Posterior cingulate gyrus (tissue), 11 donors: ENCODE data around the gene NXT1.

Experiments used
- DNase-seq, 10 donors: peaks; one replicate each; pipeline versions ENCODE4 v3.0.0 to v3.0.0-alpha.2; 2020 to 2021; ENCODE audit warnings: mixed read lengths in 3 of 10
- intact Hi-C: fragments of 100-400 bp; cut with DNase I; formaldehyde crosslinking; loops from one replicate; pipeline ENCODE4 v1.15.1; 2023

Gene NXT1

DNA sequence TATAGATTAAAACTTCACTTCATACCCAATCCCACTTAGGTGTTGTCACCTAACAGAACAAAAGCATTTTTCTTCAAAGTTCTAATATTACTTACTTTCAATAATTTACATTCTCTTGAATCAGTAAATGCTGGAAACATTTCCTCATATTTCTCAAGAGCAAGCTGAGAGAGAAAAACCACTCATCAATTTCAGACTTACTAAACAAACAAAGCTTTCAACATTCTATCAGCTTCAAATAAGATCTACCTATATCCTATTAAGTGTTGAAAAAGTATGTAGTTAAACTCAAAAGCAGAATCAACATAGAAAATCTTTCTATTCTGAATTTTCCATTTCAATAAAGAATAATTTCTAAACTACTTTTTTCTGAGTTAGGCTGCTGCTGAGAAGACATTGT is 29.2 kb downstream of the NXT1 start:
- intact Hi-C loops: no loop called here
- DNase-seq: no peak

GRCh38 chr20:23381876-23382275 is 31.3 kb downstream of the NXT1 start:
- intact Hi-C loops: no loop called here
- DNase-seq: no peak

DNA sequence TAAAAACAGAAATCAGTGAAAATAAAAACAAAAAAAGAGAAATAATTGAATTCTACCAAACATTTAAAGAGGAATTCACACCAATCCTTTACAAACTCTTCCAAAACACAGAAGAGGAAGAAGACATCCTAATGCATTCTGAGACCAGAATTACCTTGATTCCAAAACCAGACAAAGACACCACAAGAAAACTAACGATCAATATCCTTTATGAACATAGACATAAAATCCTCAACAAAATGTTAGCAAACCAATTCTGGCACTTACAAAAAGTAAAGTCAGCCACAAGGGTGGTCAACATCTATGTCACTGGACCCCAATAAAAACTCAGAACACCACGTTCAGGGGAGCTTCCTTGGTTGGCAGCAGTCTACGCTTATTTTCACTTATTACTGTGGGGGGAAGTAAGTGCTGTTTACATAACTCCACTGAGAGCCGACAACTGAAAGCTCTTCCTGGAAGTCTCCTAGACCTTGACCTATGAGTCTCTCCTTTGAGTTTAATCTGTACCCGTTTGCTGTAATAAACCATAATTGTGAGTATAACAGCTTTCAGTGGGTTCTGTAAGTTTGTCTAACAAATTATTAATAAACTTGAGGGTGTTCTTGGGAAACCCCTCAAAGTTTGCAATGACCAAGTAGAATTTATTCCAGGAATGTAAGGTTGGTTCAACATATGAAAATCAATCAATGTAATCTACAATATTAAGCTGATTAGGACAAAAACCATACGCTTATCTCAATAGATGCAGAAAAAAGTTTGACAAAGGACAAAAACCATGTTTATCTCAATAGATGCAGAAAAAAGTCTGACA is 35.9 kb downstream of the NXT1 start:
- no peak for DNase-seq
- intact Hi-C loops: no loop called here

- DNase-seq: no peak
- intact Hi-C loops: no loop called here
These were observed 36.5 kb downstream of the NXT1 start for GRCh38 chr20:23387118-23387443.

- DNase-seq: no peak
- intact Hi-C loops: no loop called here
These were observed 39.6 kb downstream of the NXT1 start for GRCh38 chr20:23390091-23390774.

DNA sequence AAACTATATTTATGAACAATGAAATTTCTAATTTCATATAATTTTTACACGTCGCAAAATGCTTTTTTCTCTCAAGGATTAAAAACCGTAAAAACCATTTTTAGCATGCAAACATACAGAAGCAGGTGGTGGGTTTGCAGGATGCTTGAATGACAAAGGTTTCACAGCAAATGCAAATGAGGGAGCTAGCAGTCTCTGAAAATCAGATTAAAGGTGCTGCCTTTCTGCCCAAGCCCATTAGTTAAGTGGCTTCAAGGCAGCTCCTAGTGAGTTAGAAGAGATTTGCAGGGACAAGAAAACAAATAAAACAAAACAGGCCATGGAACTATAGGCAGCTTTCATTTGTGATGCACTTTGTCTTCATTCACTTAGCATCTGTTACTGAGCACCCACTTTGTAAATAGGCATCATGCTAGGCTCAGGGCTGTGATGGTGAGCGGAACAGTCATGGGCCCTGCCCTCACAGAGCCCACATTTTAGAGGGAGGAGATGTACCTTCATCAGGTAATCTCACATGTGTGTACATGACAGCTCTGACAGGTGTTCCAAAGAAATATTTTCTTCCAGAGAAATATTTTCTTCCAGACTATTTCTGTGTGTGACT is 41.2 kb downstream of the NXT1 start:
- intact Hi-C loops: no loop called here
- no peak for DNase-seq

DNA sequence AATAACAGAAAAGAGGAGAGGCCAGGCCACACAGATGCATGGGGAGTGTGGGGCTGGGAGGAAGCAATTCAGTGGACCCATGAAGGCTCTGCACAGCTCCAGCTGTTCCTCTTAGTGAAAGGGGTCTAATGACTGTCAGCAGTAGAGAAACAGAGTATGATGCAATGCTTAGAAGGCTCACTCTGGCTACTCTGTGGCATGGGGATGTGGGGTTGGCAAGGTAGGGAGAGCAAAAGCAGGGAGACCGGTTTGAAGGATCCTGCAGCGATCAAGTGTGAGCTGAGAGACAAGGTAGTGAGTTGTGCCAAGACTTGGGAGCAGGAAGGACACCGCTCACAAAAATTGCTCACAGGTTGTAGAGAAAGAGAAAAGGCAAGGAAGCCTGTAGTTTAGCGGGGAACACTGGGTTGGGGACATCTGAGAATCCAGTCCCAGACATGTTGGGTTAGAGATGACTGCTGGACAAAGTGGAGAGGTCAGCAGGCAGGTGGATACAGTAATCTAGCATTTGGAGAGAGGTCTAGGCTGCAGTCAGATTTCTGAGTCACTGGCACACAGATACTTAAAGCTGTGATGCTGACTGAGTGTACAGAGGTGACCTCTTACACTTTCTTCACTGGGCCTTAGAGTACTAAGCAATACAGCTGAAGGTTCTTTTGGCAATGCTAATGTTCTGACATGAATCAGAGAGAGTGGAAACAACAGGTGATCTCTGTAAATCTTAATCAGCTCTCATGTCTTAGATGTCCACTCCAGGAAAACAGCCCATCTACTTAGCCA is 43.6 kb downstream of the NXT1 start:
- no peak for DNase-seq
- intact Hi-C loops: no loop called here

DNA sequence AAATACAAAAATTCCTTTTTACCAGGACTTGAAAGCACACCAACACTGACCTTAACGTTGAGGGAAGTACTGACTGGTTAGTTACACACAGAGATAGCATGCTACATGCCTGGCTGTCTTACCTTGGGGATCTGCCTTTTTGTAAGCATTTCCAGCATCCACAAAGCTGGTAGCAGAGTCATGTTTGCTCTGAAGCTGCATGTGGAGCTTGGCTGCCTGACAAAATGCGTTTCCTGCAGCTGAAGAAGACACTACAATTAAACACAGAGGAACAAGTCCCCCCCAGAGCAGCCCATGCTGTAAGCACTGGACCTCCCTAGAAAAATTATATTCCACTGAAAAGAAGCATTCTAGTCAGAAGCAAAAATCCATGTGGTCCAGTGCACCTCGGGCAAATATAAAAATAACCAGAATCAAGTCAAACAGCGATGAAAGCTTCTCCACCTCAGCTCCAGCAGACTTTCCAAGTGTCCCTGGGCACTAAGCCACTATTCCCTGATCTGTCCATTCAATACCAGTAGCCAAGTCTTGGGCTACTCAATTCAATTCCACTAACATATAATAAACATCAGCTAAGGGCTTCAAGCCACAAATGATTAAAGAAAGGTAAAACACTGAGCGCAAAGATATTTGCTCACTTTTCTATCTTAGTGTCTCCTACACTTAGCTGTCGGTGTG is 46.5 kb downstream of the NXT1 start:
- DNase-seq: peak in 1 of 10 donors; percentile 52
- intact Hi-C loops: no loop called here

GRCh38 chr20:23397961-23398360 is 47.4 kb downstream of the NXT1 start:
- DNase-seq: no peak
- intact Hi-C loops: no loop called here

DNA sequence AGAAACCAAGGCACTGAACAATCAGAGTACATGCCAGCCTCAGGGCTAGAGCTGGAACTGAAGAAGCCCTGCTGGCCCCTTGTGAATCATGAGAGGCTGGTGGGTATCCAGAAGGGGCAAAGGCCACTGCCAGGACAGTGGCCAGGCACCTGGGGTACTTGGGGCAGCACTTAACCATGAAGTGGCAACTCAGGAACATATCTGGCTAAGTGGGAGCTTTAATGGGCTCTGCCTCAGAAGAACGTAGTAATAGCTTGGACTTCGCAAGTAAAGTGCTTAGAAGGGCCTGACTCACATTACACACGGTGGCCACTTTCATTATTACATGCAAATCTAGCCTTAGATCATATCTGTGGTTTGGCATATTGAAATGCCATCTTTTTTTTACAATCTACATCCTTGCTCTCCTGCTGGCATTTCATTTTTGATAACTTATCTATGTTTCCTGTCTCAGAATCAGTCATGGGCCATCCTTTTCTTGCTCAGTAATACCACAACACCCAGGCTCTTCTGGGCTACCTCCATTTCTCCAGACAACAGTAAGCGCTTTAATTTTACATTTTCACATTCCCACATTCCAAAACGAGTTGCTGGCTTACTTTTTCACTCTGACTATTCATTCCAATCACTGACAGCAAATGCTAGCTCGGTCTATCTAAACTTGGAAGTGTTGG is 49.1 kb downstream of the NXT1 start:
- DNase-seq: no peak
- intact Hi-C loops: no loop called here

GRCh38 chr20:23401051-23401450 is 50.5 kb downstream of the NXT1 start:
- no peak for DNase-seq
- intact Hi-C loops: no loop called here

DNA sequence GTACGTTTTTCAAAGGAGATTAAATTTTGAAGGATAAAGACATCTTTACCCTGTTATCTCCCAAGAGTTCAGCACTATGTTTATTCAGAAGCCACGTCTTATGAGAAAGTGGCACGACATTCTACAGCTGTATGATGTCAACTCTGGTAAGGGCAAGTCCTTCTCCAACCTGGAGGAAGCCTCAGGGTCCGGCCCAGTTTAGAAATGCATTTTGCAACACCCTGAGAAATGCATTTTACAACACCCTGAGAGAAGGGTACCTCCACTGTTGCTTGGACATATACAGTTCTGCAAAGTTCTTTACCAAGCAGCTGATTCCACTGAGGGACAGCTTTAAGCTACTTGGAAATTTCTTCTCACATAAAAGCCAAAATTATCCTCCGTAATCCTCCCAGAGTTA is 53.2 kb downstream of the NXT1 start:
- intact Hi-C loops: no loop called here
- no peak for DNase-seq

DNA sequence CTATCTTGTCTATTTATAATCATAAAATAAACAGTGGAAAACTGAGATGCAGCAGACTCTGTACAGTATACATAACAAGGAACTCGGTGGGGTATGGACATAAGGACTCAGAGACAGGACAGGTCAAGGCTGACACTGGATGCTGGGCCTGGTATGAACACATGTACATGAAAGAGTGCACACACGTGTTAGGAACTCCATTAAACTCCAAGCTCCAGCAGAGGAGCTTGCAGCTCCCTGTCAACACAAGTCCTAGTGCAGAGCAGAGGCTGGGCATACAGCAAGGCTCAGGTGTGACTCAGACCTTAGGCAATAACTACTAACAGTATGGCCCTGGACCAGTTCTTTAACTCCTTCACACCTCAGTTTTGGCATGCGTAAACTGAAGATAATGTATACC is 53.6 kb downstream of the NXT1 start:
- intact Hi-C loops: no loop called here
- no peak for DNase-seq
